SK-N-SH (cell line): Measurements from ENCODE around the gene TRIM8. TPM values are rescaled to one million over a fixed set of nuclear protein-coding genes. Genes with fewer than 3 reads are reported as not detected.

Experiments used
- CTCF ChIA-PET: fragments of 300-600, 350-600 bp; formaldehyde crosslinking; extraction: SDS; loops from one replicate; lab custom pipeline; 2021; lab: Yijun Ruan, JAX
- POLR2A ChIA-PET: fragments of 350-600 bp; sonication (Branson Sonifier 250); formaldehyde crosslinking; extraction: SDS; loops from one replicate; lab custom pipeline; 2020; ENCODE audit warnings: antibody characterized with exemption, inconsistent platforms; lab: Yijun Ruan, JAX
- DNase-seq: peaks from one replicate; pipeline ENCODE4 v3.0.0; 2012
- H2AFZ ChIP-seq: fragments of 200-600 bp; sonication (generic); 2 replicates; pipeline ENCODE4 v1.8.1; 2016; ENCODE audit warnings: antibody characterized with exemption, mild to moderate bottlenecking, low read depth
- H3F3A ChIP-seq: fragments of 200-600 bp; sonication (generic); replicated peaks from 2 replicates; pipeline ENCODE3; 2016; ENCODE audit warnings: antibody characterized with exemption, mild to moderate bottlenecking; ENCODE audit not compliant: insufficient read depth
- H3K27ac ChIP-seq, 2 experiments: fragments of 200-500 bp in 1 of 2; fragments of 200-600 bp in 1 of 2; sonication (Bioruptor generic) in 1 of 2; sonication (generic), shearing (Covaris generic) in 1 of 2; 2 replicates each; pipeline versions ENCODE4 v1.5.1 to v1.6.1; 2014 to 2016; ENCODE audit warnings: low read depth in 2 of 2, inconsistent platforms in 1 of 2, low read length in 1 of 2, mild to moderate bottlenecking in 1 of 2, mixed read lengths in 1 of 2
- H3K27me3 ChIP-seq: fragments of 200-600 bp; sonication (generic), shearing (Covaris generic); 2 replicates; pipeline ENCODE4 v1.6.1; 2016; ENCODE audit warnings: mixed run types; ENCODE audit not compliant: insufficient read depth
- H3K36me3 ChIP-seq, 2 experiments: fragments of 200-500 bp in 1 of 2; fragments of 200-600 bp in 1 of 2; sonication (Bioruptor generic) in 1 of 2; sonication (generic) in 1 of 2; replicated peaks in 1 of 2; 2 replicates each; pipeline versions ENCODE3 to v1.5.1; 2014 to 2016; ENCODE audit warnings: low read length in 1 of 2, mild to moderate bottlenecking in 1 of 2; ENCODE audit not compliant: insufficient read depth in 2 of 2, control insufficient read depth in 1 of 2
- H3K4me1 ChIP-seq, 2 experiments: fragments of 200-500 bp in 1 of 2; fragments of 200-600 bp in 1 of 2; sonication (Bioruptor generic) in 1 of 2; sonication (generic), shearing (Covaris generic) in 1 of 2; 2 replicates each; pipeline versions ENCODE4 v1.5.1 to v1.6.1; 2014 to 2016; ENCODE audit warnings: low read depth in 1 of 2, low read length in 1 of 2, mixed run types in 1 of 2; ENCODE audit not compliant: insufficient read depth in 2 of 2, control insufficient read depth in 1 of 2
- H3K4me2 ChIP-seq: fragments of 200-600 bp; sonication (generic), shearing (Covaris generic); 2 replicates; pipeline ENCODE4 v1.6.1; 2017; ENCODE audit warnings: mixed run types
- H3K4me3 ChIP-seq, 2 experiments: fragments of 200-500 bp in 1 of 2; fragments of 200-600 bp in 1 of 2; sonication (Bioruptor generic) in 1 of 2; sonication (generic), shearing (Covaris generic) in 1 of 2; 2 replicates each; pipeline versions ENCODE4 v1.5.1 to v1.8.1; 2014 to 2016; ENCODE audit warnings: low read depth in 2 of 2, inconsistent platforms in 1 of 2, low read length in 1 of 2, mild to moderate bottlenecking in 1 of 2, mixed read lengths in 1 of 2, moderate library complexity in 1 of 2
- H3K79me2 ChIP-seq: fragments of 200-600 bp; sonication (generic); 2 replicates; pipeline ENCODE4 v1.8.1; 2017; ENCODE audit warnings: mild to moderate bottlenecking; ENCODE audit not compliant: insufficient read depth
- H3K9ac ChIP-seq: fragments of 200-600 bp; sonication (generic); 2 replicates; pipeline ENCODE4 v1.6.1; 2017; ENCODE audit warnings: mixed run types
- H3K9me2 ChIP-seq: fragments of 200-600 bp; sonication (generic); 2 replicates; pipeline ENCODE4 v1.6.1; 2017; ENCODE audit warnings: mixed run types
- H3K9me3 ChIP-seq: fragments of 200-600 bp; sonication (generic); 2 replicates; pipeline ENCODE4 v1.6.1; 2017; ENCODE audit warnings: mixed run types, mild to moderate bottlenecking, moderate library complexity
- H4K20me1 ChIP-seq: fragments of 200-600 bp; sonication (generic); 2 replicates; pipeline ENCODE4 v1.6.1; 2017; ENCODE audit warnings: mild to moderate bottlenecking, mixed run types; ENCODE audit not compliant: insufficient read depth
- CHD2 ChIP-seq: fragments of 150-350 bp; IDR thresholded peaks from 2 replicates; pipeline ENCODE4 v1.6.1; 2018; ENCODE audit warnings: low read length; ENCODE audit not compliant: partially characterized antibody
- ELF1 ChIP-seq: IDR thresholded peaks from 2 replicates; pipeline ENCODE4 v1.4.0; 2012
- EP300 ChIP-seq, 2 experiments: IDR thresholded peaks; 2 replicates each; pipeline versions ENCODE4 v1.4.0 to v1.6.1; 2012; ENCODE audit warnings: borderline replicate concordance in 1 of 2, low read depth in 1 of 2, low read length in 1 of 2
- GABPA ChIP-seq: IDR thresholded peaks from 2 replicates; pipeline ENCODE4 v1.4.0; 2012; ENCODE audit warnings: low read depth, mild to moderate bottlenecking
- GATA2 ChIP-seq: sonication (generic); formaldehyde crosslinking; IDR thresholded peaks from 2 replicates; pipeline ENCODE4 v1.5.0; 2020; ENCODE audit warnings: mild to moderate bottlenecking, missing genetic modification reagents
- JUND ChIP-seq: IDR thresholded peaks from 2 replicates; pipeline ENCODE4 v1.4.0; 2012
- MEF2A ChIP-seq: IDR thresholded peaks from 2 replicates; pipeline ENCODE4 v1.4.0; 2012; ENCODE audit warnings: low read depth, borderline replicate concordance
- POLR2AphosphoS5 ChIP-seq: IDR thresholded peaks from 2 replicates; pipeline ENCODE4 v1.6.1; 2012; ENCODE audit warnings: low read depth, low read length
- RXRA ChIP-seq: IDR thresholded peaks from 2 replicates; pipeline ENCODE4 v1.4.0; 2012; ENCODE audit warnings: low read depth, mild to moderate bottlenecking, borderline replicate concordance
- SIN3A ChIP-seq: IDR thresholded peaks from 2 replicates; pipeline ENCODE4 v1.6.1; 2012; ENCODE audit warnings: low read depth, mild to moderate bottlenecking, low read length, moderate library complexity, borderline replicate concordance
- TCF12 ChIP-seq: IDR thresholded peaks from 2 replicates; pipeline ENCODE4 v1.4.0; 2012
- WGBS: methylation state at CpG from one replicate; pipeline ENCODE4 v1.1.6; 2017; ENCODE audit warnings: low lambda C conversion rate; 5-methylcytosine and 5-hydroxymethylcytosine counted together
- polyA plus RNA-seq, 3 experiments: library from polyadenylated mRNA; depleted of rRNA; stranded (reverse); fragments of >200 nt; gene quantifications; 2 replicates each; pipeline ENCODE4 v1.2.3, GENCODE V29; 2012
- TF ChIP-seq, protein P1 (sequence below): IDR thresholded peaks from 2 replicates; pipeline ENCODE4; 2012

The TRIM8 gene
- polyA plus RNA-seq, 1 of the 3 experiments (the other 2 are of a cell fraction): 108 TPM

DNA sequence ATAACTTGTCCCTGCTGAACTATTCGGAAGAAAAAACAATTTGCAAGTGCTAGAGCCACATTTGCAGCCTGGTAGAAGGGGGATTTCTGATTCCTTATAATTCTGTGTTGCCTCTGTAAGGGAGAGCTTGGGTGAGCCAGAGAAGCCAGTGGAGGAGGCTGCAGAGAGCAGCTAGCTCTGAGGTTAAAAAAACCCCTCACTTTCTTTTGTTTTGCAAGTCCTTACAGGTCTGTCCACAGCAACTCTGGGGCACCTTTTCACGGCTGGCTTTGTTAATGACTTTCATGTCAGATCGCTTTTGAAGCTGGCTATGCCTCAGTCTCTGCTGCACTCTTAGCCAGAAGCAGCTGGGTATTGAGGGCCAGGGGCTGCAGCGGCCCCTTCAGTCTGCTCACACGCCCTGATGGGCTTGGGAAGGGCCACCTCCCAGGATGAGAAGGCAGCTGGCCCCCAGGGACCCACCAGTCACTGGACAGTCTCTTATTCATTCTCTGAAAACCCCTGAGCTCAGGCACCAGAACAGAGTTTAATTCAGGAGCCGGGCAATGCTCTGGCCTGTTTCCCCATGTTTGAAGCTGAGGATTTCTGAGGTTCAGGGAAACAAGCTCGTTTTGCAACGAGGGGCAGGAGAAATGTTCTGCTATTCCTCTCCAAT is 30.9 kb downstream of the TRIM8 start:
- Histone ChIP-seq H3K36me3 (no peaks in the 10 kb centered on the region), H3K4me1 (peaks cover 30 to 69% of the 10 kb centered on the region in 2 experiments), H4K20me1 (no peaks in the 10 kb centered on the region), H3K27me3 (no peaks in the 10 kb centered on the region), H3K27ac (peak overlapping the region; percentile 67 to 85), H3K4me2 (peak overlapping the region; percentile 62), H3F3A (peaks cover 6% of the 10 kb centered on the region), H3K9me2 (no peaks in the 10 kb centered on the region), H3K9ac (peak overlapping the region; percentile 52; the same call in 1 of the 2 replicates), H2AFZ (no peak overlapping the region), H3K4me3 (0 out of 4 replicates have a peak overlapping the region, but pooled peaks of 1 of the 2 experiments have one; percentile 10), H3K9me3 (no peaks in the 10 kb centered on the region), H3K79me2 (no peaks in the 10 kb centered on the region)
- DNase-seq: no peak
- ChIA-PET POLR2A (interaction anchor here (0.7 to 1.0 kb wide), 4 partner anchors 14 to 56 kb away, joined by 3 to 5 read pairs (median 3); partner anchors contain the start of gene TRIM8), CTCF (interaction anchor here (0.9 to 12.9 kb wide), 8 partner anchors 12 to 213 kb away, joined by 3 to 123 read pairs (median 6); partner anchors contain the start of genes ARL3, SFXN2 and TRIM8)
- TF ChIP-seq MEF2A: no peak
- no peak for TF ChIP-seq GATA2 (CRISPR knock-in tag)
- no peak for TF ChIP-seq POLR2AphosphoS5
- WGBS: 74% methylated on average over 8 of the region's 8 CpGs

DNA sequence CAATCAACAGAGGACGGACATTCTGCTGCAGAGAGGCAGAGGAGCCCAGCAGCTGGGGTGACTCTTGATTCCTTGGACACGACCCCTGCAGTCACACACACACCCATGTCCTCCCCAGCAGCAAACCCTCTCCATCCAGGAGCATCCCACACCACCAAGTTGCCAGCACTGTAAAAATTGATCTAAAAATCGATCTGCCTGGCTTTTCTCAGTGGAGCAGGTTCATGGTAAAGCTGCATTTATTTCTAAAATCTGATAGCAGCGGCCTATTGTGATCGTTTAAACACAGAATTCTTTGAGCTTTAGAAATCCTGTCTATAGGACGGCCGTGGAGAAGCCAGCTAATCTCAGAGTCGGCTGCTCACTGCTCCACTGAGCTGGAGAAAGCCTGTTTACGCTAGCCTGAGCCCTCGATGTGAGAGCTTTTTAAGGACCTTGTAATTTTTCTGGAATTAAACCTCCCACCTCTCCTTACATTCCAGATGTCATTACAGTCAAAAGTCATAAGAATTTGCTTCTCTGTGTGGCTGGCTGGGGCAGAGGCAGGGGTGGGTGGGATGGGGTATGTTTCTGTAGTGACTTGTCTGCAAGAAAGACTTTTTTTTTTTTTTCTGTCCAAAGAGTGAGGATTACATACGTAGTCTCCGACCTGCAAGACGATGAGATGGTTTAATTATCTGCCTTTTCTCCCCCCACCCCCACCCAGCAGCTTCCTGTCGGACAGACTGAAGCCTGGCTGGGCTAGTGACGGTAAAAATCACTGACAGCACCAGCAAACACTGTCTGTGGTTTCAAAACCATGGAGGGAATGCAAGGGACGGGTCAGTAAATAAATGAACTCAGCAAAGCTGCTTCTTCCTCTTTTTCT is 31.6 kb downstream of the TRIM8 start:
- H3K36me3 ChIP-seq: no peaks in the 10 kb centered on the region
- no peaks in the 10 kb centered on the region for H4K20me1 ChIP-seq
- 29% methylated on average over 16 of the region's 16 CpGs for WGBS
- H3K9me3 ChIP-seq: no peaks in the 10 kb centered on the region
- H2AFZ ChIP-seq: no peak overlapping the region
- POLR2A ChIA-PET: interaction anchor here (0.7 to 1.0 kb wide), 2 partner anchors 13 to 31 kb away, joined by 3 to 5 read pairs; partner anchors contain the start of gene TRIM8
- no peaks in the 10 kb centered on the region for H3K27me3 ChIP-seq
- DNase-seq: no peak
- H3F3A ChIP-seq: peaks cover 6% of the 10 kb centered on the region
- H3K79me2 ChIP-seq: no peaks in the 10 kb centered on the region
- peak overlapping the region; percentile 67 to 85 for H3K27ac ChIP-seq
- no peaks in the 10 kb centered on the region for H3K9me2 ChIP-seq
- 0 out of 4 replicates have a peak overlapping the region, but pooled peaks of 1 of the 2 experiments have one; percentile 23 for H3K4me3 ChIP-seq
- H3K4me2 ChIP-seq: peak overlapping the region; percentile 54
- TF ChIP-seq GABPA: no peak
- peak; percentile 55; the same call in 1 of the 2 replicates for TF ChIP-seq SIN3A
- 0 out of 4 replicates have a peak, but pooled peaks of 1 of the 2 experiments have one; percentile 31 for TF ChIP-seq EP300 (IDR thresholded peaks at IDR 0.05; ENCODE audit: borderline replicate concordance in 1 of 2, low read depth in 1 of 2, low read length in 1 of 2)
- peak; percentile 10 for TF ChIP-seq CHD2
- no peak for TF ChIP-seq MEF2A
- 0 out of 2 replicates have a peak, but pooled peaks have one; percentile 12 for TF ChIP-seq JUND
- TF ChIP-seq ELF1: no peak
- peak; percentile 58 for TF ChIP-seq TCF12
- TF ChIP-seq, protein P1, sequence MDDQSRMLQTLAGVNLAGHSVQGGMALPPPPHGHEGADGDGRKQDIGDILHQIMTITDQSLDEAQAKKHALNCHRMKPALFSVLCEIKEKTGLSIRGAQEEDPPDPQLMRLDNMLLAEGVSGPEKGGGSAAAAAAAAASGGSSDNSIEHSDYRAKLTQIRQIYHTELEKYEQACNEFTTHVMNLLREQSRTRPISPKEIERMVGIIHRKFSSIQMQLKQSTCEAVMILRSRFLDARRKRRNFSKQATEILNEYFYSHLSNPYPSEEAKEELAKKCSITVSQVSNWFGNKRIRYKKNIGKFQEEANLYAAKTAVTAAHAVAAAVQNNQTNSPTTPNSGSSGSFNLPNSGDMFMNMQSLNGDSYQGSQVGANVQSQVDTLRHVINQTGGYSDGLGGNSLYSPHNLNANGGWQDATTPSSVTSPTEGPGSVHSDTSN: peak; percentile 57; the same call in 1 of the 2 replicates
- no peak; the same call in 1 of the 2 replicates for TF ChIP-seq RXRA
- peak overlapping the region; percentile 52; the same call in 1 of the 2 replicates for H3K9ac ChIP-seq
- CTCF ChIA-PET: interaction anchor here (0.6 to 12.9 kb wide), 9 partner anchors 10 to 212 kb away, joined by 3 to 123 read pairs (median 5); partner anchors contain the start of genes ARL3, SFXN2 and TRIM8
- peaks cover 30 to 61% of the 10 kb centered on the region in 2 experiments for H3K4me1 ChIP-seq
